GM18508 (cell line): ENCODE data around the gene TIMM21.

Source experiments
- ATAC-seq: cut with Tn5 transposase; IDR thresholded peaks from one replicate; pipeline ENCODE4 v1.9.1; 2021; ENCODE audit warnings: moderate number of reproducible peaks; ENCODE audit not compliant: insufficient read depth, unreplicated experiment

The TIMM21 gene

DNA sequence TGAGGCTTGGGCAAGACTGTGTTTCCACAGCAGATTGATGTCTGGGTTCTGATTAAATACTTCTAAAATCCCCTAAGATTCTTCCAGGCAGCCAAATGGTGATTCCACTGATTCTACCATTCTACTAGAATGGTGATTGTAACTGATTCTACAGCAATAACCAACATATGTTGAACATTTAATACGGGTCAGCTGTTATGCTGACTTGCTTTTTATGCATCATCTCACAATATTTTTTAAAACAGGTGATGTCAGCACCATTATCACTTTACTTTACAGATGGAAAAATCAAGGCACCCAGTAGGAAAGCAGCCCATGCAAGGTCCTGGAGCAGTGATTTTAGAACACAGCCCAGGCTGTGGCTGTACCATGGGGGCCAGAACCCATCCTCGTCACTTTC, 37.5 kb downstream of the TIMM21 start:
- ATAC-seq, result no peak

DNA sequence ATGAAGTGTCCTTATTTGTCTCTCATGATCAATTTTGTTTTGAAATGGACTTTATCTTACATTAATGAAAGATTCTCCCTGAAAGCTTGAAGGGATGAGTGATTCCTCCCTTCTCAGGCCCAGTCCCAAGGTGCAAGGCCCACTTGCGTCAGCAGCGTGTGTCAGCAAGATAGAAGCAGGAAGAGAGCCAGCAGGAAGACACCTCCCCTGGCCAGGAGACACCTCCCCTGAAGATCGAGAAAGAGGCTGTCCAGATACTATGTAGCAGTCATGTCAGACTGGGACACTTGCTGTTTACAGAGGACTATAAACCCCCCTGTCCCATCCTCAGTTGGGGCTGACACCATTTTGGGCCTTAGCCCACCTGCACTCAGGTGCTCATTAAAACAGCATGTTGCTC, 38.3 kb downstream of the TIMM21 start:
- no peak for ATAC-seq

DNA sequence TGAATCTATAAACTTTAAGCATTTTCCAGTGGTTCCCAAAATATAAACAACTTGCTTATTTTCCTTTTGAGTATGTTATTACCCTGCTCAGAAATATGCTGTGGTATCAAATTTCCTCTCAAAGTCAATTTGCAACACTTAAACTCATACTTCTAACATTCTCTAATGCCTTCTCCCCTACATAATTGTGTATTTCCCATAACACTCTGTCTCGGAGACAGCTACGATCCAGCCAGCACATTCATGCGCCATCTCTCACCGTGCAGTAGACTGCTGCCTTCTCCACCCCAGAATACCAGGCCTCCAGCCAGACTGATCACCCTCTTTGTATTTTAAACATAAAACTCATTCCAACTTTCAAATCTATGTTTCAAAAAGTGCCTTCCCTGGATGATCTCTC, 41.8 kb downstream of the TIMM21 start:
- ATAC-seq, result no peak

GRCh38 chr18:74191577-74191976, 43.3 kb downstream of the TIMM21 start:
- no peak for ATAC-seq

DNA sequence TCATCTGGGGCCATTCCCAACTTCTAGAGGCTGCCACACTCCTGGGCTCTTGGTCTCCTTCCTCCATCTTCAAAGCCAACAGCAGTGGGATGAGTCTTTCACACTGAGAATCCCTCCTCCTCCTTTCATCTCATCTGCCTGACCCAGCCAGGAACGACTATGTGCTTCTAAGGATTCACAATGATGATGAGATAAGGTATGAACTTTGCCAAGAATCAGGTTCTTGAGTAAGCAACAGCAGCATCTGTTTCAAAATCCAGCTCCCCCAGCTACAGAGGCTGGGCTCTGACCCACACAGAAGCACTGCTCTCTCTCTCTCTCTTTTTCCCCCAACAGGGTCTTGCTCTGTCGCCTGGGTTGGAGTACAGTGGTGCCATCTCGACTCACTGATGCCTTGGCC, 46.4 kb downstream of the TIMM21 start:
- ATAC-seq, result no peak

- peak; percentile 72 for ATAC-seq
Measured at GRCh38 chr18:74196220-74197119, 48.1 kb downstream of the TIMM21 start.

GRCh38 chr18:74197705-74198341, 49.5 kb downstream of the TIMM21 start:
- no peak for ATAC-seq

GRCh38 chr18:74198453-74198852, 50.1 kb downstream of the TIMM21 start:
- ATAC-seq, result no peak

- ATAC-seq, result no peak
Measured at GRCh38 chr18:74200780-74201179, 52.5 kb downstream of the TIMM21 start.

DNA sequence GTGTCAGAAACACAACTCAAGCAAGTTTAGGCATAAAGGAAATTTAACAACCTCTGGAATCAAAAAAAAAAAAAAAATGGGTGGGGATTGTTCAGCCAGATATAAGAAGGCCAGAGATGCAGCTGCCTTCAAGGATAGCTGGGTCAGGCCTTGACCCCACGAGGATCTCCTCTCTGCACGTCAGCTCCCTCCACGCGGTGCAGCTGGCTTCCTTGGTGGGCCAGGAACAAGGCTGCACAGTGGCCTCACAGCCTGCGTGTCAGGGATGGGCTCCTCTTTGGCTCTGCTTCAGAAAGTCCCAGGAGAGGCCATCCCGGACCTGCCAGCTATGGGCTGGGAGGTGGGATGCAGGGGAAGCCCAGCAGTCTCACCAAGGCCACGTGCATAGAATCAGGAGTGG, 55.5 kb downstream of the TIMM21 start:
- ATAC-seq, result no peak

DNA sequence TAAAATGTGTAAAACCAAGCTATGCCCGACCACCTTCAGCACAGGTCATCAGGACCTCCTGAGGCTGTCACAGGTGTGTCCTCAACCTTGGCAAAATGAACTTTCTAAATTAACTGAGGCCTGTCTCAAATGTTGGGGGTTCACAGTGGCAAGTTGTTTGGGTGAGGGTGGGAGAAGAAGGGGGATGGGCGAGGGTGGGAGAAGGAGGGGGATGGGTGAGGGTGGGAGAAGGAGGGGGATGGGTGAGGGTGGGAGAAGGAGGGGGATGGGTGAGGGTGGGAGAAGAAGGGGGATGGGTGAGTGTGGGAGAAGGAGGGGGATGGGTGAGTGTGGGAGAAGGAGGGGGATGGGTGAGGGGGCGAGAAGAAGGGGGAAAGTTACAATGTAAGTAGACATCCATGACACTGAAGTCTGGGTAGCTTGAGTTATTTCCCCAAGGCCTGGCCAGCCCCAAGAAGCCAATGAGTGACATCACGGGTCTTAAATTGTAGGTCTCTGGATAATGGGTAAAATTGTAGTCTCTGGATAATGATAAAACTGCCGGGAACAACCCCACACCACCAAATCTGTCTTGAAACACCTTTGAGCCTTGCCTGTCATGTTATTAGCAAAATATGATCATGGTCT, 56.3 kb downstream of the TIMM21 start:
- ATAC-seq, result no peak
